GM19351 (cell line): Measurements from ENCODE around the gene APC.
"Not testable (repeated sequence)": the region's sequence is repeated elsewhere in the genome, so short reads cannot be mapped to it uniquely, and the experiment has no call there.

Experiments
- ATAC-seq: cut with Tn5 transposase; IDR thresholded peaks from one replicate; pipeline ENCODE4 v1.9.1; 2021; ENCODE audit warnings: mild to moderate bottlenecking, moderate library complexity; ENCODE audit not compliant: unreplicated experiment

APC gene

DNA sequence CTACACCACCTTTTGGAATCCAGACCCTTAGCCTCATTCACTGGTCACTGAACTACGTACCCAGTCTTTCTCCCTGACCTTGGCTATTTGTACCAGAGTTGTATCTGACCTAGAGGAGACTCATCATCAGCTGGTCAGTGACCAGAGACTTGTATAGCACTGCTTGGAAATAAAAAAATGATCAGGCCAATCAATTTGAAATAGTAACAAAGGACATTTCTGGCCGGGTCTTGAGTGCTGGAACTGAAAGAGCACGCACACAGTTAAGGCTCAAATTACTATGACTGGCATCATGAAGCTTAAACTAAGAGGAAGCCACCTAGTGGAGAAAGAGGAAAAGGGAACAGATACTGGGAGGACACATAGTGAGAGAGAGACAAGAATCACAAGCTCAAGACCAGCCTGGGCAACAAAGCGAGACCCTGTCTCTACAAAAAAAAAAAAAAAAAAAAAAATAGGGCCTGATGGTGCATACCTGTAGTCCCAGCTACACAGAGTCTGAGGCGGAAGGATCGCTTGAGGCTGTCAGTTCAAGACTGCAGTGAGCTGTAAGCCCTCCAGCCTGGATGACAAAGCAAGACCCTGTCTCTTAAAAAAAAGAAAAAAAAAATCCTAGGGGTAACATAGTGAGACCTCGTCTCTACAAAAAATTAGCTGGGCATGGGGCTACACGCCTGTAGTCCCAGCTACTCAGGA, 110.6 kb downstream of the APC start:
- peak; percentile 100 for ATAC-seq

DNA sequence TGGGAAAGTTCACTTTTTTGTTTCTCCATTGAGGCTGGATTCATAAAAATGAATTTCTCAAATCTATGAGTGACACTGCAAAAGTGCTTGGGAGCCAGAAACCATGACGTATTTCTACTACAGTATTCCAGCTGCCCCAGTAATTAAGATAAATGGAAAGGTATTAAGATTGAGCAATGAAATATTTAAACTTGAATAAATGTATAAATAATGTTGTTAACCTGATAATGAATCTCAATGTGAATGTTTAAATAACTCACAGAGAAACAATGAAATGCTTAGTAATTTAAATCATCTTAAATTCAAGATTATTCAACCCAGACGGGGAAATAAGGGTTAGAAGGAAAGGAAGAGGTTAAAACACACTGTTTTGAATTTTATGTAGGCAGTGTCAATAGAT, 112.2 kb downstream of the APC start:
- no peak for ATAC-seq

DNA sequence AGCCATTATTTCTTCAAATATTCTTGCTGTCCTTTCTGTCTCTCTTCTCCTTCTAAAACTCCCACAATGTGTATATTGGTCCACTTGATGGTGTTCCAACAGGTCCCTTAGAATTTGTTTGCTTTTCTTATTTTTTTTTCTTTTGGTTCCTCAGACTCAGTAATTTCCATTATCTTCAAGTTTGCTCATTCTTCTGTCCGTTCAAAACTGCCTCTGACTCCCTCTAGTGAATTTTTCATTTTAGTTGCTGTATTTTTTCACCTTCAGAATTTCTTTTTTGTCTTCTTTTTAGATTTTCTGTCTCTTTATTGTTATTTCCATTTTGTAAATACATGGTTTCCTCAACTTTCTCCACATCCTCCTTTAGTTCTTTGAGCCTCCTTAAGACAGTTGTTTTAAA, 117.0 kb downstream of the APC start:
- no peak for ATAC-seq

DNA sequence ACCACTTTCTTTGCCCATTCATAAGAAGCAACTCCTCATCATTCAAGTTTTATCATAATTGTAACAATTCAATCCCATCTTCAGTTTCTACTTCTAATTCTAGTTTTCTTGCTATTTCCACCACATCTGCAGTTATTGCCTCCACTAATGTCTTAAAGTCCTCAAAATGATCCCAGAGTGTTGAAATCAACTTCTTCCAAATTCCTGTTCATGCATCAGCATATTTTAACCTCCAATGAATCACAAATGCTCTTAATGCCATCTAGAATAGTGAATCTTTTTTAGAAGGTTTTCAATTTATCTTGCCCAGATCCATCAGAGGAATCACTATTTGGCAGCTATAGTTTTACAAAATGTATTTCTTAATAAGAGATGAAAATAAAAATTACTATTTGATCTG, 120.2 kb downstream of the APC start:
- no peak for ATAC-seq

DNA sequence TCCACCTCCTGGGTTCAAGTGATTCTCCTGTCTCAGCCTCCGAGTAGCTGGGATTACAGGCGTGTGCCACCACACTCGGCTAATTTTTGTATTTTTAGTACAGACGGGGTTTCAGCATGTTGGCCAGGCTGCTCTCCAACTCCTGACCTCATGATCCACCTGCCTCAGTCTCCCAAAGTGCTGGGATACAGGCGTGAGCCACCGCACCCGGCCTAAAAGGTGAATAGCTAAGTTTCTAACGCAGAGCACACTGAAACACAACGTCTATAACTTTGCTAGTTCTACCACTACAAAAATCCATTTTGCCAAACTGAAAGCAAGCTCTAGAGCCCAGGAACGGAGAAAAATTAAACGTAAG, 122.9 kb downstream of the APC start:
- ATAC-seq = not testable (repeated sequence)

DNA sequence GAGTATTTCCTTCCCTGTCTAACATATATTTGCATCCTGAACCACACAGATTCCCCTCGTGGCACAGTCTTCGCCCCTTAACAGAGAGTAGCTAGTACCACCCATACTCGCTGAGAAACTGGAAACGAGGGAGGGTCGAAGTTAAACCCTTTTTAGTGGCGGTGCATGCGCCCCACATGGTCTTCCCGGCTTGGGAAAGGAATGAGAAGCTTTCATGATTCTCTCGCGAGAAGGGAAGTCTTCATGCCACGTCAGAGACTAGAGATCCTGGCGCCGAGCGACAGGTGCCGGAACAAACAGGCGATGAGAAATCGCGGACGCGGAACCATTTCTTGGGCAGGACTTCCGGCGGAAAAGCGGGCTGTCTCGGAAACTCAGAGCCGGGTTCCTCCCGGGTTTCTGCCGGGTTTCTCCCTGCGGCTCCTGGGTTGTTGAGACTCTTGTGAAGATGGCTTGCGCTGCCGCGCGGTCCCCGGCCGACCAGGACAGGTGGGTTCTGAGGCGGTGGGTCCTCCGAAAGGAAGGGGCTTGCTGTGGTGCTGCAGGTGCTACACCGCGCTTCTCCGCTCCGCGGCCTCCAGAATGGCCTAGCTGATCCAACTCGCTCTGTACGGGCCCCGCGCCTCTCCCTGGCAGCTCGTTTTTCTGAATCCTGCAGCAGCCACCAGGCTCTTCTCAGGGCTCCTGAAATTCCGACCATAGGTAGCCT, 123.4 kb downstream of the APC start, which contains the start of gene SRP19:
Gene SRP19, plus strand, starts transcription at position 359 of the 709 bp plus-strand sequence. Its CDS starts 90 bp downstream, at position 449.
- ATAC-seq = peak; percentile 97

DNA sequence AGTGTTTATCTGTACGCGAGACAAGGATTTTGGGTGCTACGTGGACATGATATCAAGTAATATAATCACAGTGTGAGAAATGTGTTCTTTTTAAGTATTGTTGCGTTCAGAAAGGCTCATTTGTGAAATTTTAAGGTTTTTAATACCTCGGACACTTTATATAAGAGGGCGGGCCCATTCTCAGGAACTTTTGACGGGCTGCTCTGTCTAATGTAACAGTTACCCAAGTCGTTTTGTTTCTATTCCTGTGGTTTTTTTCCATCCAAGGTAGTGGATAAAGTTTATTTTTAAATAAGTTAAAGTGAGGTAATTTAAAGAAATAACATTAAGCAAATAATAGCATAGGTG, 123.9 kb downstream of the APC start:
- ATAC-seq = no peak

DNA sequence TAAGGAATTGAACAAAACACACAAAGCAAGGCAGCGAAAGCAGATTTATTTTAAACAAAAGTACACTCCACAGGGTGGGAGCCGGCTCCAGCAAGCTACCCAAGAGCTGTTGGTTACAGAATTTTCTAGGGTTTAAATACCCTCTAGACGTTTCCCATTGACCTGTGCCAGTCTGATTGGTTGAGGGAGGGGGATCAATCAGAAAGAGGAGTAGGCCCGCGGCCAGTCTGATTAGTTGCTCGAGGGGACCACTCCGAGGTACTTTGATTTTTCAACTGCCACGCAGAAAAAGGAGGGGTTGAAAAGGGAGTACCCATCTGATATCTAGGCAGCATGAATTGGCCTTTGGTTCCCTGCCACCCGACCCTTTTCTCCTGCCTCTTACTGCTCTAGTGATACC, 124.4 kb downstream of the APC start:
- no peak for ATAC-seq

DNA sequence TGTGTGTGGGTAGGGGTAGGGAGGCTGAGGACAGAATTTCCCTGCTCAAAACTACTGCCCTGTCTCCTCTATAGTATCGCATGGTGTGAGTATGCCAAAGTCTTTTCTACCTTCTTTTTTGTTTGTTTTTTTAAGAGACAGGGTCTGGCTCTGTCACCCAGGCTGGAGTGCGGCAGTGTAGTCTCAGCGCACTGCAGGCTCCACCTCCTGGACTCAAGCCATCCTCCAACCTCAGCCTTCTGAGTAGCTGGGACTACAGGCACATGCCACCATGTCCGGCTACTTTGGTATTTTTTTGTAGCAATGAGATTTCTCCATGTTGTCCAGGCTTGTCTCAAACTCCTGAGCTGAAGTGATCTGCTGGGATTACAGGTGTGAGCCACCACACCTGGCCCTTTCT, 125.9 kb downstream of the APC start:
- no peak for ATAC-seq

DNA sequence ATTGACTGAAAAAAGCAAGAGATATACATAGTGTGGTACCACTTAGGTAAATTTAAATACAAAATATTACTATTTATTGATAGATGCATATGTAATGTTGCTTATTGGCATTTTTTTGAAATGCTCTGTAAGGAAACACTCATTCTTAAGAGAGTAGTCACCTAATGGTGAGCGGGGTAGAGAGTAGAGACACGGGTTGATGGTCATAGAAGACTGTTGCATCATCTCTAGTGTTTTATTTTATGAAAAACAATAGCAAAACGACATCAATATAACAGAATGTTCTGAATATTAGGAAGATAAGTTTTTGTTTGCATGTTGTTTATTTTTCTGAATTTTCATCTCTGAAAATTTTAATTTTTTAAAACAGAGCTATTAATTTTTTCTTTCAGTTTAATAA, 127.4 kb downstream of the APC start:
- ATAC-seq = no peak

DNA sequence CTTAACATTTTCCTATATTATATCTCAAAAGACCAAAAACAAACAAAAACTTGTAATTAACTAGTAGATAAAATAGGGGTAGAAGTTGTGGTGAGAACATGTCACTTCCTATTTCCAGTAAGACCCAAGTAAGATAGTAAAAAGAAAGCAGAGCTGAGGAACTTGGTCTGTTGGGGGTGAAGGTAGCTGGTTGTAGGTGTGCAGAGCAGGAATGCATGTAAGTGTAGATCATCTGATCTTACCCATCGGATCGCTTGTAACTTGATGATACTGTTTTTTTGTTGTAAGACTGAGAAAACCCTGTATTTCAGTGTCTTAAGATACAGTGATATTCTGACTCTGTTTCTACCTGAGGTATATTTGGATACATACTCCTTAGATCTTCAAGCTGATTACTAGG, 129.1 kb downstream of the APC start:
- ATAC-seq = no peak

DNA sequence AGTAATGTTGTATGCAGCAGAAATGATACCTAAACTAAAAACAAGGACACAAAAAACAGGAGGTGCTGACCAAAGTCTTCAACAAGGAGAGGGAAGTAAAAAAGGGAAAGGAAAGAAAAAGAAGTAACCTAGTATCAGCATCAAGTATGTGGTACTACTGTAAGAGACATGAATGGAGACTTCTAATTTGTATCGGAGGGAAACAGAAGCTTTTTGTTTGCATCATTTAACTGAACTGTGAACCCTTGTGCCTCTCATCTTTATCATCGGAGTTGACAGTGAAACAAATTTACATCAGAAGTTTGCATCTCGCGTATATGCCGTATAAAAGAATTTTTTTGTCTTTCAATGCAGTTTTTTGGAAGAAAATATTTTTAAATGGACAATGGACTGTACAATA, 129.7 kb downstream of the APC start:
- ATAC-seq = no peak

DNA sequence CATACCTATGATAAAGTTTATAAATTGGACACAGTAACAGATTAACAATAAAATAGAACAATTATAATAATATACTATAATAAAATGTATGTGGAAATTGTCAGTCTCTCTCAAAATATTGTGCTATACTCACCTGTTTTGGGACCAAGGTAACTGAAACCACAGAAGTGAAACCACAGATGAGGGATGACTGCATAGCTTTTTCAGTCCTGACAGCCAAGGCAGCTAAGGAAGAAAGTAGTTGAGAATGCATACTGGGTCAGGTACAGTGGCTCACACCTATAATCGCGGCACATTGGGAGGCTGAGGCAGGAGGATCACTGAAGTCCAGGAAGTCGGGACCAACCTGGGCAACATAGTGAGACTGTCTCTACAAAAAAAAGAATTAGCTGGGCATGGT, 132.3 kb downstream of the APC start:
- ATAC-seq = peak; percentile 82

DNA sequence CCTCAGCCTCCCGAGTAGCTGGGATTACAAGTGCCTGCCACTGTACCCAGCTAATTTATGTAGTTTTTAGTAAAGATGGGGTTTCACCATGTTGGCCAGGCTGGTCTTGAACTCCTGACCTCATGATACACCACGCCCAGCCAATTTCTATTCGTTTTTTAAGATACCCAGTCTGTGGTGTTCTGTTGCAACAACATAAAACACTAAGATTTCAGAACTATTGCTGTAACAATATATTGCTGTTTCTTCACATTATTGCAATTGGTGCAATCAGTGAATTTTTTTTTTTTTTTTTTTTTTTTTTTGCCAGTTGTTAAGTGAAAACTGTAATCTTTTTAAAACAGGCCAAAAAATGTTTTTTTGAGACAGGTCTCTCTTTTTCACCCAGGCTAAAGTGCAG, 133.3 kb downstream of the APC start:
- no peak for ATAC-seq

DNA sequence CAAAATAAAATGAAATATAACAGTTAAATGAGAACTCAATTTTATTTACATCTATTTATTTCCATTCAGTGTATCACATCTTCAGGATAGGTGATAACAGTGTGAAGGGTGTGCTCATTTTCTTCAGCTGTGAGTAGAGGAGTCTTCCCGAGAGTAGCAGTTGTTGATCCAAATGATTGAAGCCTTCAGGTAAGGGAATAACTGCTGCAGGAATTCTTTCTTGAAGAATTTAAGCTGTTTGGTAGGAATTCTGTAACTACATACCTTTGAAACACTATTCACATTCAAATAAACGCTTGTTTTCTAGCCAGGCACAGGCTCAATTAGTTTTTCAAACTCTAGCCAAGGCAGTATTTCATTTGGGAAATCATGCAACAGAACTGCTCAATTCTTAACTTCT, 138.7 kb downstream of the APC start:
- ATAC-seq = no peak

DNA sequence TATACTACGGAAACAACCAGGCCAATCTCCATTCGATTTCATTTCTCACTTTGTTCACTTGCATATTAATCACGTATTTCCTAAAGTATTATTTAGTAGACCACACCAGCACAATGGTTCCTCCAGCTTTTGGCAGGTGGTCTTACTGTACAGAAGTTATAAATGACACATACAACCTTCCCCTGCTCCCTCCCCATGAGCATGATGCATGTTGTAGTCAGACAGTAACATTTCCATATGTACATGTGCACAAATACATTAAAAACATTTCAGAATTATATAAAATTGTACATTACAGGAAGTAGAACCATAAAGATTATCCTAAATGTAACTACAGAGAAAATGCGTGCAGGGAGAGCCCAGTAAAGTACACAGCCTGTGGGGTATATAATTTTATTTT, 140.4 kb downstream of the APC start:
- no peak for ATAC-seq

DNA sequence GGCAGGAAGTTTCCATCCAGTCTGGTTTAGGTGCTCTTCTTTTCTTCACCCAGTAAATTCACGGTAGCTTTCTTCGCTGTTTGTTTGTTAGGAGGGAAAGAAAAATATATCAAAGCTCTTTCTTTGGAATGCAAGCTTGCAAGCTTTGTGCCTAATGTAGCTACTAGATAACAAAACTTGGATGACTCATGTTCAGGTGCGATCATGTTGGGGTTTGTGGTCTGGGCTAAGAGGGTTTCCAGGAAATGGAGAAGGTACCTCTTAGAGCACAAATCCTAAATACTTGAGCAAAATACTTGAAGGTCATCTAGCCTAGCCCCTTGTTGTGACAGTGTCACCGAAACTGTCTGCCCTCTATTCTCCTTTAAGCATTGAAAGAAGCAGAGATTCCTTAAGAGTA, 141.1 kb downstream of the APC start:
- no peak for ATAC-seq

DNA sequence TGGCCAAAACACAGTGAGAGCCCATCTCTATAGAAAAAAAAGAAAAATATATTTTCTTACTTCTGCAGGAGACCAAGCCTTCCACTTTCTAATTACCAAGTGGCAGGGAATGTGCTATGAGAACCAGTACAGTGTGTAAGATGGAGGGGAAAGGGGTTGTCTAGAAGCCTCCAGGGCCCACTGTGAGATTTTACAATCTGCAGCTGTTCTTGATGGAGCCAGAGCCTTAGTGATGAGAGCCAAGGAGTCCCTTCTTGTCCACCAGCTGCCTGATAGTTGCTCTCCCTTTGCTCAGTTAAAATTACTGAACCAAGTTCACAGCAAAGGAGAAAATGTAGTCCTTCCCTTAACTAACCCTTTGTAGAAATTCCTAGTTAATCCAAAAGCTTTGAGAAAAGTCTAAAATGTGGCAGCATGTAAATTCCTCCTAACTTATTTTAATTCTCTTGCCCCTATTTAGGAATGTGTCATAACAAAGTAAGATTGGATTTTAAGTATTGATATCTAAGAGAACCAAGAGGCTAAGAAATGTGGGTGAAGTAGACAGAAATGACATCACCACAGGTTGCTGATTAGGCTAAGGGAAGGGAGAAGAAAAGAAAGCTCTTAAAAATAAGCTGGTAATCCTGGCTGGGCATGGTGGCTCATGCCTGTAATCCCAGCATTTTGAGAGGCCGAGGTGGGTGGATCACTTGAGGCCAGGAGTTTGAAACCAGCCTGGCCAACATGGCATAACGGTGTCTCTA, 142.7 kb downstream of the APC start:
- ATAC-seq = no peak

DNA sequence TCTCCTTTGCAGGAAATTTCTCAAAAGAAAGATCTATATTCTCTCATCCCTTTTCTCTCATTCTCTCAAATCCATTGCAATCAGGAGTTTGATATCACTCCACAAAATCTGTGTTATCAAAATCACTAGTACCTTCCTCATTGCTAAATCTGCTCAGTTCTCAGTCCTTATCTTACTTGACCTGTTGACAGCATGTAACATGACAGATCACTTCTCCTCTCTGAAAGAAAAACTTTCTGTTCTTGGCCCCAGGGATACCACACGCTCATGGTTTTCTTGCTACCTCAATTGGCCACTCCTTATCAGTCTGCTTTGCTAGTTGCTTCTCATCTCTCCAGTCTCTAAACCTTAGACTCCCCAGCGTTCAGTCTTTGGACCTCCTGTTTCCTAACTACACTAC, 145.5 kb downstream of the APC start:
- no peak for ATAC-seq

DNA sequence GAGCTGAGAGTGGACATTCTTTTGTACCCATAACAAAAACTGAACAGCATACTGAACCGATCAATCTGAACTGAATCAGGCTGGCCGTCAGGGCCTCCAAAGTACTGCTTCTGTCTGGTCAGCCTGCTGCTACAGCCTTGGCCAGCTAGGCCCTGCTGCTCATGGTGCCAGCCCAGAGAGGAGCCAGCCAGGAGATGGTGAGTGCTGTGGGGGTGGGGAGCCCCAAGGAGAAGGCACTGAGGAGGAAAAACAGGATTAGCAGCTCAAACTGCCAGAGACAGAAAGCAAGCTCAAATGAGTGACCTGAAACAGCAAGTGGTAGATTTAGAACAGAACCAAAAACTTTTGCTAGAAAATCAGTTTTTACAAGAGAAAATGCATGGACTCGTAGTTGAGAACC, 147.3 kb downstream of the APC start:
- no peak for ATAC-seq

DNA sequence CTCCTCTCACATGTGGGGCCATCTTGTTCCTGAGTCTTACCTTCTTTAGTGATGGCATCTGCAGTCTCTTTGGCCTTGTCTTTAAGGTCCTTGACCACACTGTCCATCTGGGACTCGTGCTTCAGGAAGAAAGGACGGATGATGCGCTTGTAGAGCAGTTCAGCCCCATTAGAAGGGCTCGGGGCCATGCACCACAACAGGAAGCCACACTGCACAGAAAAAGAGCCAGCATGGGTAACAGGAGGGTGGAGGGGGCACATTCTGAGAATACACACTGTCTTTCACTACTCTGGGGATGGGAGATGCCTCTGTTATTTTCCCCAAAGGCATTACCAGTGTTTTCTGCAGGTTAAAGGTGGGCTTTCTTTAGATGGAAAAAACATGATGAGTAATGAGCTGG, 149.3 kb downstream of the APC start:
- no peak for ATAC-seq

DNA sequence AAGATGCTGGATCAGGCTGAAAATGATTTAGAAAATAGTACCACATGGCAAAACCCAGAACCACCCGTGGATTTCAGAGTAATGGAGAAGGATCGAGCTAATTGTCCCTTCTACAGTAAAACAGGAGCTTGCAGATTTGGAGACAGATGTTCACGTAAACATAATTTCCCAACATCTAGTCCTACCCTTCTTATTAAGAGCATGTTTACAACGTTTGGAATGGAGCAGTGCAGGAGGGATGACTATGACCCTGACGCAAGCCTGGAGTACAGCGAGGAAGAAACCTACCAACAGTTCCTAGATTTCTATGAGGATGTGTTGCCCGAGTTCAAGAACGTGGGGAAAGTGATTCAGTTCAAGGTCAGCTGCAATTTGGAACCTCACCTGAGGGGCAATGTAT, 154.4 kb downstream of the APC start:
- ATAC-seq = not testable (repeated sequence)
